Panc1 (cell line): ENCODE results near the gene COMMD4. TPM values are rescaled to one million over a fixed set of nuclear protein-coding genes. Genes with fewer than 3 reads are reported as not detected.
"Not testable (repeated sequence)": the region's sequence is repeated elsewhere in the genome, so short reads cannot be mapped to it uniquely, and the experiment has no call there.

ENCODE experiments used
- ATAC-seq: fragments of 200-7000 bp; cut with Tn5 transposase; 2 replicates; pipeline ENCODE4 v1.9.1; 2020; ENCODE audit warnings: mild to moderate bottlenecking, moderate library complexity
- BruUV-seq: library from RNA; stranded (reverse); fragments of 400-500 nt; replicated peaks from 2 replicates; lab custom pipeline; 2021; lab: Mats Ljungman, UMichigan
- CTCF ChIA-PET: fragments of 300-600 bp; sonication (Branson Sonifier 250); formaldehyde crosslinking; loops from one replicate; lab custom pipeline; 2022; ENCODE audit warnings: antibody characterized with exemption; lab: Charles Lee
- POLR2A ChIA-PET: fragments of 300-600 bp; sonication (Branson Sonifier 250); formaldehyde crosslinking; loops from one replicate; lab custom pipeline; 2022; ENCODE audit warnings: antibody characterized with exemption; lab: Charles Lee
- DNase-seq: peaks from one replicate; pipeline ENCODE4 v3.0.0-alpha.2; 2010; ENCODE audit warnings: low read depth, low spot score
- H3K27ac ChIP-seq: 2 replicates; pipeline ENCODE4 v1.5.1; 2011; ENCODE audit warnings: mild to moderate bottlenecking, low read length, inconsistent platforms
- H3K27me3 ChIP-seq: fragments of 200-500 bp; sonication (Bioruptor generic); 2 replicates; pipeline ENCODE4 v1.6.0; 2014; ENCODE audit warnings: low read length, inconsistent platforms; ENCODE audit not compliant: control insufficient read depth, insufficient read depth
- H3K36me3 ChIP-seq: fragments of 200-500 bp; sonication (Bioruptor generic); 2 replicates; pipeline ENCODE4 v1.5.1; 2014; ENCODE audit warnings: inconsistent platforms, mild to moderate bottlenecking, low read length, moderate library complexity; ENCODE audit not compliant: control insufficient read depth, insufficient read depth
- H3K4me1 ChIP-seq: 2 replicates; pipeline ENCODE4 v1.5.1; 2011; ENCODE audit warnings: inconsistent platforms, mild to moderate bottlenecking, low read length, moderate library complexity; ENCODE audit not compliant: control insufficient read depth, insufficient read depth
- H3K4me3 ChIP-seq, 2 experiments: 2 replicates each; pipeline ENCODE4 v1.5.1; 2011 to 2012; ENCODE audit warnings: low read depth in 2 of 2, low read length in 2 of 2, mild to moderate bottlenecking in 2 of 2, inconsistent platforms in 1 of 2, moderate library complexity in 1 of 2
- H3K9me3 ChIP-seq: fragments of 200-500 bp; sonication (Bioruptor generic); 2 replicates; pipeline ENCODE4 v1.5.1; 2014; ENCODE audit warnings: low read depth, mild to moderate bottlenecking, inconsistent platforms, low read length, moderate library complexity; ENCODE audit not compliant: control insufficient read depth, insufficient read depth
- POLR2AphosphoS5 ChIP-seq: IDR thresholded peaks from 2 replicates; pipeline ENCODE4 v1.6.1; 2012; ENCODE audit warnings: mild to moderate bottlenecking, low read depth, low read length, moderate library complexity
- REST ChIP-seq, 2 experiments: IDR thresholded peaks; 2 replicates each; pipeline ENCODE4 v1.6.1; 2011 to 2012; ENCODE audit warnings: low read depth in 2 of 2, control low read depth in 1 of 2, low read length in 1 of 2, mild to moderate bottlenecking in 1 of 2, moderate library complexity in 1 of 2; ENCODE audit not compliant: insufficient read depth in 1 of 2
- SIN3A ChIP-seq: IDR thresholded peaks from 2 replicates; pipeline ENCODE4 v1.6.1; 2012; ENCODE audit warnings: low read depth, mild to moderate bottlenecking, low read length, moderate library complexity, borderline replicate concordance; ENCODE audit not compliant: insufficient read depth
- TCF7L2 ChIP-seq: IDR thresholded peaks from 2 replicates; pipeline ENCODE4 v1.6.1; 2011; ENCODE audit warnings: mild to moderate bottlenecking, low read depth, low read length, inconsistent platforms
- in situ Hi-C: cut with HindIII; loops from 2 replicates; pipeline ENCODE4 v1.10.0; 2016; ENCODE audit warnings: low sequenced_read_pairs, low pct_unique_long_range_greater_than_20kb
- intact Hi-C: fragments of 100-400 bp; cut with micrococcal nuclease; formaldehyde crosslinking; loops from one replicate; pipeline ENCODE4 v1.10.0; 2022; ENCODE audit not compliant: unreplicated experiment
- total RNA-seq: library from RNA; stranded (reverse); gene quantifications from one replicate; pipeline ENCODE4 v1.2.1, GENCODE V29; 2021; ENCODE audit not compliant: unreplicated experiment
- TF ChIP-seq, protein P1 (sequence below): fragments of 450-650 bp; IDR thresholded peaks from 2 replicates; pipeline ENCODE4 v1.5.1; 2017; ENCODE audit warnings: mild to moderate bottlenecking

Gene COMMD4
- total RNA-seq, 1 experiment from 2014 or later, result 250 TPM

- TF ChIP-seq POLR2AphosphoS5, result no peak
- TF ChIP-seq, protein P1, sequence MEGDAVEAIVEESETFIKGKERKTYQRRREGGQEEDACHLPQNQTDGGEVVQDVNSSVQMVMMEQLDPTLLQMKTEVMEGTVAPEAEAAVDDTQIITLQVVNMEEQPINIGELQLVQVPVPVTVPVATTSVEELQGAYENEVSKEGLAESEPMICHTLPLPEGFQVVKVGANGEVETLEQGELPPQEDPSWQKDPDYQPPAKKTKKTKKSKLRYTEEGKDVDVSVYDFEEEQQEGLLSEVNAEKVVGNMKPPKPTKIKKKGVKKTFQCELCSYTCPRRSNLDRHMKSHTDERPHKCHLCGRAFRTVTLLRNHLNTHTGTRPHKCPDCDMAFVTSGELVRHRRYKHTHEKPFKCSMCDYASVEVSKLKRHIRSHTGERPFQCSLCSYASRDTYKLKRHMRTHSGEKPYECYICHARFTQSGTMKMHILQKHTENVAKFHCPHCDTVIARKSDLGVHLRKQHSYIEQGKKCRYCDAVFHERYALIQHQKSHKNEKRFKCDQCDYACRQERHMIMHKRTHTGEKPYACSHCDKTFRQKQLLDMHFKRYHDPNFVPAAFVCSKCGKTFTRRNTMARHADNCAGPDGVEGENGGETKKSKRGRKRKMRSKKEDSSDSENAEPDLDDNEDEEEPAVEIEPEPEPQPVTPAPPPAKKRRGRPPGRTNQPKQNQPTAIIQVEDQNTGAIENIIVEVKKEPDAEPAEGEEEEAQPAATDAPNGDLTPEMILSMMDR, result peak; percentile 87
- Histone ChIP-seq H3K9me3 (no peaks in the 10 kb centered on the region), H3K27ac (no peak overlapping the region), H3K4me3 (peak overlapping the region in 1 of 2 experiments; percentile 12; a peak in 1 of 4 replicates), H3K27me3 (peaks cover 5% of the 10 kb centered on the region; the same call in 1 of the 2 replicates), H3K36me3 (no peaks in the 10 kb centered on the region), H3K4me1 (peaks cover 4% of the 10 kb centered on the region)
- ATAC-seq (peak; percentile 100), DNase-seq (peak; percentile 12)
- POLR2A ChIA-PET, result interaction anchor here (0.6 kb wide), 1 partner anchor 144 kb away, joined by 5 read pairs; the partner anchor contains the start of gene SIN3A
- in situ Hi-C loops, result no loop called here
- CTCF ChIA-PET, result interaction anchor here (0.7 to 1.3 kb wide), 3 partner anchors 106 to 278 kb away, joined by 3 to 4 read pairs (median 4); partner anchors contain the start of gene C15orf39
- no TSS peak for BruUV-seq
- intact Hi-C loops, result loop anchor here (5.0 kb wide), 1 partner anchor 276 kb away; no protein-coding TSS in a partner anchor
Measured at GRCh38 chr15:75307778-75308390, 28.0 kb upstream of the COMMD4 start.

GRCh38 chr15:75309711-75310110 is 26.2 kb upstream of the COMMD4 start:
- CTCF ChIA-PET, result no interaction called here
- Histone ChIP-seq H3K36me3 (no peaks in the 10 kb centered on the region), H3K9me3 (no peaks in the 10 kb centered on the region), H3K4me1 (peaks cover 4% of the 10 kb centered on the region), H3K27me3 (peaks cover 3% of the 10 kb centered on the region; the same call in 1 of the 2 replicates), H3K4me3 (no peak overlapping the region), H3K27ac (no peak overlapping the region)
- intact Hi-C loops (loop anchor here (5.0 kb wide), 1 partner anchor 277 kb away; no protein-coding TSS in a partner anchor), in situ Hi-C loops (no loop called here)
- no TSS peak for BruUV-seq
- no peak for TF ChIP-seq POLR2AphosphoS5
- TF ChIP-seq, protein P1, result no peak
- TF ChIP-seq SIN3A, result no peak
- no peak for TF ChIP-seq REST (IDR thresholded peaks at IDR 0.05; ENCODE audit: insufficient read depth in 1 of 2, low read depth in 2 of 2, low read length in 1 of 2)
- TF ChIP-seq TCF7L2, result no peak
- DNase-seq, result no peak
- POLR2A ChIA-PET, result no interaction called here
- ATAC-seq, result no peak

DNA sequence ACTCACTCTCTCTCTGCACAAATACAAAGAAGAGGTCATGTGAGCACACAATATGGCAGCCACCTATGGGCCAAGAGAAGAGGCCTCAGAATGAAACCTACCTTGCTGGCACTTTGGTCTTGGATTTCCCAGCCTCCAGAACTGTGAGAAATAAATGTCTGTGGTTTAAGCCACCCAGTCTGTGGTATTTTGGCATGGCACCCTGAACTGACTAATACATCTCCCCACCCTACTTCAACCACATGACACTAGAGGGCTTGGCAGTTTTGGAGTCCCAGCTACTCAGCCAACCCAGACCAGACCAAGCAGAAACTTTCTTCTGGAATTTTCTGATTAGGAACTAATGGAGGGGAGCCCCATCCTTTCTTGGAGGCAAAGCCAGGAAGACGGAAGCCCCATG is 23.3 kb upstream of the COMMD4 start:
- in situ Hi-C loops, DNase-seq, H3K27ac ChIP-seq, BruUV-seq, POLR2A ChIA-PET, H3K4me1 ChIP-seq, intact Hi-C loops, H3K36me3 ChIP-seq, H3K4me3 ChIP-seq, H3K9me3 ChIP-seq, CTCF ChIA-PET, ATAC-seq, H3K27me3 ChIP-seq: not testable (repeated sequence)
